NOMO-1 (cell line): ENCODE measurements around the gene SYT1.
A peak's percentile ranks its signal among the peaks of the same experiment; 100 is the strongest.

Experiments
- DNase-seq, 2 experiments: peaks; one replicate each; lab custom pipeline; 2025; ENCODE audit not compliant: unreplicated experiment in 2 of 2; lab: John Stamatoyannopoulos, UW

The SYT1 gene

GRCh38 chr12:79329933-79330332 lies 465.4 kb downstream of the SYT1 start:
- DNase-seq = no peak

DNA sequence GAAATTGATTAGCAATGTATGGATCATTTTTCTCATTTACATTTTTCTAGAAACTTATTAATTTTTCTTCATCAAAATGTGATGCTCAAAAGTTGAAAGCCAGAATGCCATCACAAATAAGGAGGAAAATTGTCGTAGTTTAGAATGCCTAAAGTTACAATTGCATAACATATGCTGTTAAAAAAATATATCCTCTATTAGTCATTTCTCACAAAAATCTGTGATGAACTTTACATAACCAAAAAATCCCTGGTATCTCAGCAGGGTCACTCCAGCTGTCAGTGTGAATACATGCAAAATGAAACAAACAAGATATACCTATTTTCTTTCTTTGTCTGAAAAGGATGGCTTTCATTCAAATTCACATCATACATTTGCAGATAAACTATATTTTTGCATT lies 467.3 kb downstream of the SYT1 start:
- DNase-seq = no peak

- no peak for DNase-seq
Observed at GRCh38 chr12:79333144-79333543, 468.6 kb downstream of the SYT1 start.

DNA sequence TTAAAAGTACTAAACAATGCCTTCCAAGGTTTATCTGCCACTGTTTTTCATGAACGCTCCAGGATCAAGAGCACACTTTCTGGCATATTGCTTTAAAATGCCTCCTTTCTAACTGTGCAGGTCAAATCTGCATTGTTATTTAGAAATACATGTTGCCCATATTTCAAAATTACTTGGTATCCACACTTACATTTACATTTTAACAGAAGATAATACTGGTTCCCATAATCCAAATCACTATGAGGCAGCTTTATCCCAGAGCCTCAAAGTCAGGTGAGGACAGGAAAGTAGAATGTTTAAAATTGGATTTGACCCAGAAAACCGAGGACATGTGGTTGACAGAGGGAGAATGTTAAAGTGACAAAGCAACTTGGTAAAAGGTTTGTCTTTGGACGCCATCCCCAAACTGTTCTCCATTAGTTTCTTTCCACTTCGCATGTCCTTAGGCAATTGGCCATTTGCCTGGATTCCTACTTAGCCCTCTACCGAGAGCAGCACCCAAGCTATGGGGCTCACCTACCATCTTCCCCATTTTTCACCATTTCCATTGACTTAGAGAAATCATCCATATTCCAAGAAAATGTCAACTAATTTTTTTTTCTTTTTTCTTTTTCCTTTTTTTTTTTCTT lies 473.2 kb downstream of the SYT1 start:
- no peak for DNase-seq

GRCh38 chr12:79344855-79345847 lies 480.6 kb downstream of the SYT1 start:
- peak in 1 of 2 experiments; percentile 2 for DNase-seq

- DNase-seq = peak; percentile 19 to 51
Observed at GRCh38 chr12:79347866-79348265, 483.3 kb downstream of the SYT1 start.

GRCh38 chr12:79351251-79351650 lies 486.7 kb downstream of the SYT1 start:
- no peak for DNase-seq

DNA sequence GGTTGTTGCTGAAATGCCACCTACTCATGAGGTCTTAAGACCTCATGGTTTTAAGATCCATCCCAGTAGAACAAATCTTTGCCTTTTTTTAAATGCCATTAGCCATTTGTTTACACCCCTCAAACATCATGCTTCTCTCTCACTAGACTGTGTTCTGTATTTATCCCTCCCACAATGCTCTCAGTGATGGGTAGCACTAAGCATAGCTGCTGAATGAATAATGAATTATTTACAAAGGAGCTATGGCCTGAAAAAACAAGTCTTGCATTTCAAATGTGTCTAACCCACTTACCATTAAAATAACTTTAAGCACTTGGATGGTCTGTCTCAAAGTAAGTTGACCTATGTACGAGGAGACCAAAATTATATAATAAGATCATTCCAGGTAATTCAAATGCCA lies 491.6 kb downstream of the SYT1 start:
- DNase-seq = no peak

GRCh38 chr12:79357048-79357447 lies 492.5 kb downstream of the SYT1 start:
- no peak for DNase-seq

DNA sequence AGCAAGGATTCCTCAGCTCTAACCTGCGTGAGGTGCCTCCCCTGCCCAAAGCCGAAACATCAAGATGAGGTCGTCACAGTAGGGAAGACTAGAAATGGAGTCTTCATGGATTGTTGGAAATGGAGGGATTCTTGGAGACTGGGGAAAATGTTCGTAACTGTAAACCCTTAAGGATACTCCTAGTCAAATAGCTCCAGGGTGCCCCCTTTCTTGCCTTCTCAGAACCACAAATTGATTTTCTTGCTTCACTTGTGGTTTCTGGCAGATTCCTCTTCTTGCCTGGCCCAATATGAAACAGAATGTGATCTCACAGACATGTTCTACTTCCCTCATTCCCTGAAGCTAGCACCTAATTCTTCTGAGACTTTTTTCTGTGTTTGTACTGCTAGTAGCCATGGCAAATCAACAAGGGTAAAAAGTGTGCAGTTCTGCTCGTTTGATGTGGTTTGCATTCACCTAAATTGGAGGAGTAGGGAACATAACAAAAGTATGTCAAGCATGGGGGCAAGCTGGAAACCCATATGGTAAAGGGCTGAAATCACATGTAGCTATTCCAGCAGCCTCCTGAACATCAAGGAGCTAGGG lies 494.2 kb downstream of the SYT1 start:
- DNase-seq = peak in 1 of 2 experiments; percentile 33

DNA sequence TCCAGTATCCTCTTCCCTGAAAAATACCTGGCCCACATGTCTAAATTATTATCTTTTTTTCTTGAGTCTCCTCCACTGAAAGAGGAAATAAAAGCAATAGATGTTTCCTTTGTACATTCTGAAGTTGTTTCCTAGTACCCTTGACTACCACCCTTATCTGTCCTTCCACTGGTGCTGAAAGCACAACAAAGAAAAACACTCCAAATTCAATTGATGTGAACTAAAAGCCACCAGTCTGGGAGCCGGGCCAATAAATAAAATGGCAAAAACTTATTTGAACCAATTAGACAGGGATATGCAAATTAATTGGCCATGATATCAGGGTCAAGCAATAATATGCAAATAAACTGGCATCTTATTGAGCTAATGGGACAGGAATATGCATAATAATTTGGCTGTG lies 495.7 kb downstream of the SYT1 start:
- DNase-seq = no peak

DNA sequence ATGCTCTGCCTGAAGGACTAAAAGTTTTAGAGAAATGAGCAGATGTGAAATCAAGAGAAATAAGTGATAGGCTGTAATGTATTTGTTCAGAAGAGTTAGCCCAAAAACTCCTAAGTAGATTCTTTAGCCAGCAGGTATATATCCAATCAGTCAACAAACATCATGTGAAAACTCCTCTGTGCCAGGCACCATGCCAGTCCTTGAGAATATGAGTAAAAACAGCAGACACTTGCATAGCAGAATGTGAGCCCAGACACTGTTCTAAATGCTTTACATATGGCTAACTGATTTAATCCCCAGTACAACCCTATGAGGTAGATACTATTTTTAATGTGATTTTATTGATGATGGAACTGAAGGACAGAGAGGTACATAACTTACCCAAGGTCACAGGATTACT lies 496.4 kb downstream of the SYT1 start:
- no peak for DNase-seq

DNA sequence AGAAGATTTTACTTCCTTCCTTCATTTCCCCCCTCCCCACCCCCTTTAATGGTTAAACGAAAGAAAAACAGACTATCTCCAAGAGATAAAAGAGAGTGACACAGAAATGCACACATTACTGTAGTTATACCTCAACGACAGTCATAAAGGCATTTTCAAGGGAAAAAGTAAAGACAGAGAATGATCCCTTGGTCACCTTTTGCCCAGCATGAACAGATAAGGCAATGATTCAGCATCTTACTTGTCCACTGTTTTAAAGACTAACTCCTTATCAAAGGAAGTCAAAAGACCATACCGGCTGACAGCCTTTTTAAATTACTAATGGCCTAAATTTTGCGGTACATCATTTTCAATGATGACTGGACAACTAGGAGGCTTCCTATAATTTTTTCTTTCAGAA lies 499.6 kb downstream of the SYT1 start:
- no peak for DNase-seq

DNA sequence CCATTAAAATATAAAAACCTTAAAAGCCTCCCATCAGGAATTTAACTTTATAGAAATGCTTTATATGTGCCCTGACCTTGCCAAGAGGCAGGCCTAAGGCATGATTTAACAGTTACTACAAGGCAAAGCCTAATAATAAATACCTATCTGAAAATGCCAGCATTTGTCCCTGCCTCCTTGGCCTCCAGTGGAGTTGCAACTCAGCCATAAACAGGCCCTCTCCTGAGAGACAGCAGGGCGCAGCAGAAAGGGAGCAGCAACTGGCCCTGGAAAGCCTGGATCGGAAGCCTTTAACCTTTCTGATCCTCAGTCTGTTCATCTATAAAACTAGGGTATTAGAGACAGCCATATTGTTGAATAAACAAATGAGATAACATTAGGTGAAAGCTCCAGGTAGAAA lies 501.8 kb downstream of the SYT1 start:
- no peak for DNase-seq

GRCh38 chr12:79367032-79367589 lies 502.5 kb downstream of the SYT1 start:
- DNase-seq = no peak

DNA sequence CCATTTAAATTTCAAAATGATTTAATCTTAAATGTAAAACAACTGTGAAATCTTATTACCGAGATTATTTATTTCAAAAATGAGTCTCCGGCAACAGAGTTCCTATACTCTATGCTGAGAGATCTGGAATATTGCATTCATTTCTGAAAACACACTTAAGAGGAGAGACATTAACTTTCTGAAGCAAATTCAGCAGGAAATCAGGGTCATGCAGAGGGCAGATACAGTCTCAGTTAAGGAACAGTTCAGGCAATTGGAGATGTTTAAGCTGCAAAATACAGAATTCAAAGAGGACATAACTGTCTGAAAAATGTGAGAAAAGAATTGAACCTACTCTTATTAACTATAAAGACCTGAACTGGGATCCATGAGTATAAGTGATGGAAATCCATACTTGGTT lies 505.4 kb downstream of the SYT1 start:
- DNase-seq = no peak

DNA sequence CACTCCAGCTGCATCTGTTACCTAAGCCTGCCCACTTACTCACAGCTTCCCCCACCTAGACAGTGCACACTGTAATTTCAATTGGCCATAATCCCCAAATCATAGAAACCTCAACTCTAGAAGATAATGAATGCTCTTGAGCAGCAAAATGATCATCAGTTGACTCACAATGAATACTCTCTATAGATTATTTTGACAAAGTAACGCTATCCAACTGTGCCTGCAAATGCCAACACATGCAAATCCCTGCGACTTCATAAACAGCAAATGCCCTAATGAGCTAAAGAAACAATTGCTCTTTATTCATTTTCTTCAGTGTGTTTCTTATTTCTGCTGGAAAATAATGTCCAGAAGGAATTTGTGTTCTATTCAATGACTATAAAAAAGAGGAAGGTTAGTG lies 506.7 kb downstream of the SYT1 start:
- DNase-seq = no peak

- peak in 1 of 2 experiments; percentile 3 for DNase-seq
Observed at GRCh38 chr12:79373896-79374499, 509.4 kb downstream of the SYT1 start.

- no peak for DNase-seq
Observed at GRCh38 chr12:79374545-79374944, 510.0 kb downstream of the SYT1 start.

- DNase-seq = no peak
Observed at GRCh38 chr12:79375050-79375449, 510.5 kb downstream of the SYT1 start.

GRCh38 chr12:79378496-79378895 lies 513.9 kb downstream of the SYT1 start:
- no peak for DNase-seq
